HFFc6 (cell line): Measurements from ENCODE around the gene ME1. TPM values are rescaled to one million over a fixed set of nuclear protein-coding genes. Genes with fewer than 3 reads are reported as not detected.
A peak's percentile ranks its signal among the peaks of the same experiment; 100 is the strongest.
"Not testable (repeated sequence)": the region's sequence is repeated elsewhere in the genome, so short reads cannot be mapped to it uniquely, and the experiment has no call there.

Experiments
- DNase-seq: peaks from one replicate; pipeline ENCODE4 v3.0.0-alpha.2; 2018
- H3K27ac Mint-ChIP-seq: 2 replicates; pipeline ENCODE4 v1.8.0; 2020; ENCODE audit warnings: mild to moderate bottlenecking, mixed read lengths
- H3K27me3 Mint-ChIP-seq: 2 replicates; pipeline ENCODE4 v1.8.0; 2021; ENCODE audit warnings: mild to moderate bottlenecking, moderate library complexity, mixed read lengths; ENCODE audit not compliant: insufficient read depth
- H3K36me3 Mint-ChIP-seq: 2 replicates; pipeline ENCODE4 v1.8.0; 2021; ENCODE audit warnings: low read depth, mixed read lengths
- H3K4me1 Mint-ChIP-seq: 2 replicates; pipeline ENCODE4 v1.8.0; 2020; ENCODE audit warnings: low read depth, mixed read lengths
- H3K4me3 Mint-ChIP-seq: 2 replicates; pipeline ENCODE4 v1.8.0; 2020; ENCODE audit warnings: mild to moderate bottlenecking, moderate library complexity, mixed read lengths
- H3K9me3 Mint-ChIP-seq: 2 replicates; pipeline ENCODE4 v1.8.0; 2020; ENCODE audit warnings: mild to moderate bottlenecking, mixed read lengths
- total RNA-seq, 6 experiments: library from RNA; stranded (reverse); fragmentation: NEBNext Ultra II Directional; extraction: Animal tissue kit (Norgen Biotek cat#: 25700); gene quantifications; 2 replicates in 1 of 6; 3 replicates in 5 of 6; pipeline ENCODE4 v1.2.3, GENCODE V29; 2021
- TF ChIP-seq, protein P1 (sequence below): fragments of 200-600 bp; sonication (generic); IDR thresholded peaks from 2 replicates; pipeline ENCODE4 v1.5.0; 2021; ENCODE audit warnings: antibody characterized with exemption, mild to moderate bottlenecking

Gene ME1
- total RNA-seq, 6 experiments from 2014 or later, result 24.2 to 37.1 (median 32.6) TPM

DNA sequence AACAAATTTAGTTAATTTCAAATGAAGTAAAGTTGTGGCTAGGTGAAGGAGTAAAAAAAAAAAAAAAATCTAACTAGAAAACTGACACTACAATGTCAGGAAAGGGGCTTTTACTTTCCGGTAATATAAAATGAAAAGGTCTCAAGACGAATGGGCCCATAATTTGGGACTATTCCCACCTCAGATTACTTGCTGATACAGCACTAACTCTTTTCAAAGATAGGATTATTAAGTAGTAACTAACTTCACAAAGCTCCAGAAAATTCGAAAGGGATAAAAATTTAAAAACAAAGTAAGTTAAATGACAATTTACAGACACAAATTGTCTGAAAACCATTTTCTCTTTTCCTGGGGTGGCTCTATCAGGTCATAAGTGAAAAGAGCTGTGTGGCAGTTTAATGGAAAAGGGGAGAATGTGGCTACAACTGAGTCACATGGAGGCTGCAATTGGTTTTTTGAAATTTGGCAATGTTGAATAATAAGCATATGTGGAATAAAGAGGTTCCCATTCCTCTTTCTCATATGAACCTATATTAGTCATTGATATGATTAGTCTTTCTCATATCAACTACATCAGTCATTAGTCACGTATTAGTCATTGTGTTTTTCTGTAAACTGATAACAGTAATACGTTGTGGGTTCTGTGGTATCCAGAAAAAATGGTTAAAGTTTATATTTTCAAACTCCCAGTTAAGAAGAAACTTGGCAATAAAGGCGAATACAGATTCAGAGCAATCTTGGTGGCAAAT is 159.7 kb downstream of the ME1 start:
- H3K36me3 Mint-ChIP-seq, result peaks cover 8% of the 10 kb centered on the region
- TF ChIP-seq, protein P1, sequence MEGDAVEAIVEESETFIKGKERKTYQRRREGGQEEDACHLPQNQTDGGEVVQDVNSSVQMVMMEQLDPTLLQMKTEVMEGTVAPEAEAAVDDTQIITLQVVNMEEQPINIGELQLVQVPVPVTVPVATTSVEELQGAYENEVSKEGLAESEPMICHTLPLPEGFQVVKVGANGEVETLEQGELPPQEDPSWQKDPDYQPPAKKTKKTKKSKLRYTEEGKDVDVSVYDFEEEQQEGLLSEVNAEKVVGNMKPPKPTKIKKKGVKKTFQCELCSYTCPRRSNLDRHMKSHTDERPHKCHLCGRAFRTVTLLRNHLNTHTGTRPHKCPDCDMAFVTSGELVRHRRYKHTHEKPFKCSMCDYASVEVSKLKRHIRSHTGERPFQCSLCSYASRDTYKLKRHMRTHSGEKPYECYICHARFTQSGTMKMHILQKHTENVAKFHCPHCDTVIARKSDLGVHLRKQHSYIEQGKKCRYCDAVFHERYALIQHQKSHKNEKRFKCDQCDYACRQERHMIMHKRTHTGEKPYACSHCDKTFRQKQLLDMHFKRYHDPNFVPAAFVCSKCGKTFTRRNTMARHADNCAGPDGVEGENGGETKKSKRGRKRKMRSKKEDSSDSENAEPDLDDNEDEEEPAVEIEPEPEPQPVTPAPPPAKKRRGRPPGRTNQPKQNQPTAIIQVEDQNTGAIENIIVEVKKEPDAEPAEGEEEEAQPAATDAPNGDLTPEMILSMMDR, result no peak
- peak; percentile 89 for DNase-seq
- peak overlapping the region; percentile 42; the same call in 1 of the 2 replicates for H3K4me3 Mint-ChIP-seq
- H3K27me3 Mint-ChIP-seq, result no peaks in the 10 kb centered on the region; the same call in 1 of the 2 replicates
- H3K27ac Mint-ChIP-seq, result peak overlapping the region; percentile 68
- H3K9me3 Mint-ChIP-seq, result no peaks in the 10 kb centered on the region
- peaks cover 52% of the 10 kb centered on the region for H3K4me1 Mint-ChIP-seq

DNA sequence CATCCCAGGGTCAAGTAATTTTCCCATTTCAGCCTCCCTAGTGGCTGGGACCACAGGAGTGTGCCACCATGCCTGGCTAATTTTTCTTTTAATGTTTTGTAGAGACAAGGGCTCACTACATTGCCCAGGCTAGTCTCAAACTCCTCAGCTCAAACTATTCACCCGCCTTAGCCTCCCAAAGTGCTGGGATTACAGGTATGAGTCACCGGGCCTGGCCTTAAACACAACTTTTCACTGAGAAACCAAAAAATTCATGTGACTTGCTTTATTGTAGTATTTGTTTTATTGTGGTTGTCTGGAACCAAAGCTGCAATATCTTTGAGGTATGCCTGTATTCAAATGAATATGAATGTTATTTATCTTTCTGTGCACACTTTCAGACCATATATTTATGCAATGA is 165.5 kb downstream of the ME1 start:
- H3K4me1 Mint-ChIP-seq, result peaks cover 37% of the 10 kb centered on the region
- DNase-seq, result peak; percentile 43
- no peak overlapping the region for H3K4me3 Mint-ChIP-seq
- H3K27me3 Mint-ChIP-seq, result no peaks in the 10 kb centered on the region
- TF ChIP-seq, protein P1, result no peak
- peaks cover 15% of the 10 kb centered on the region for H3K36me3 Mint-ChIP-seq
- H3K27ac Mint-ChIP-seq, result no peak overlapping the region
- no peaks in the 10 kb centered on the region for H3K9me3 Mint-ChIP-seq

DNA sequence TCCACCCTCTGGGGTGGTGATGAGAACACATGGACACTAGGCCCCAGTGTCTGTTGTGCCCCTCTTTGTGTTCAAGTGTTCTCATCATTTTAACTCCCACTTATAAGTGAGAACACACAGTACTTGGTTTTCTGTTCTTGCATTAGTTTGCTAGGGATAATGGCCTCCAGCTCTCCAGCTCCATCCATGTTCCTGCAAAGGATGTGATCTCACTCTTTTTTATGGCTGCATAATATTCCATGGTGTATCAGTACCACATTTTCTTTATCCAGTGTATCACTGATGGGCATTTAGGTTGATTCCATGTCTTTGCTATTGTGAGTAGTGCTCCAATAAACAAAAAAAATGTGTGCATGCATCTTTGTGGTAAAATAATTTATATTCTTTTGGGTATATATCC is 170.3 kb downstream of the ME1 start:
- Mint-ChIP-seq H3K9me3 (no peaks in the 10 kb centered on the region; the same call in 1 of the 2 replicates), H3K27ac (no peak overlapping the region), H3K4me3 (no peak overlapping the region), H3K27me3 (no peaks in the 10 kb centered on the region), H3K36me3 (peaks cover 15% of the 10 kb centered on the region), H3K4me1 (peaks cover 10% of the 10 kb centered on the region)
- TF ChIP-seq, protein P1, result no peak
- DNase-seq, result no peak

DNA sequence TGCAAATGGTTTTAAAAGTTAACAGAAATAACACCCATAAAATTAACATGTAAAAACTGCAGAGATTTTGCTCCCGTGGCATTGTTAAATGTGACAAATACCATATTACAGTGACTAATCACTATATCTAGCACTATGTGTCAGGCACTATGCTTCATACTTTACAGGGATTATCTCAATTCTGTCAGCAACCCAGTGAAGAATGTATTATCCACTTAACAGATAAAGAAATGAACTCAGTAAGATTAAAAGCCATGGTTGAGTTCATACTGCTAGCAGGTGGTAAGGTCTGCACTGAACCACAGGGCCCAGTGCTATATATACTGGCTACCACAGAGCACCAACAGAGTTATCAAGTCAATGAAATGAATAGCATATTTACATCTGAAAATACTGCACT is 172.3 kb downstream of the ME1 start:
- DNase-seq, result no peak
- 0 out of 2 replicates have a peak, but pooled peaks cover 1% of the 10 kb centered on the region for H3K27me3 Mint-ChIP-seq
- TF ChIP-seq, protein P1, result no peak
- H3K4me1 Mint-ChIP-seq, result peaks cover 9% of the 10 kb centered on the region; the same call in 1 of the 2 replicates
- no peak overlapping the region for H3K4me3 Mint-ChIP-seq
- H3K27ac Mint-ChIP-seq, result no peak overlapping the region
- peaks cover 8% of the 10 kb centered on the region for H3K36me3 Mint-ChIP-seq
- no peaks in the 10 kb centered on the region; the same call in 1 of the 2 replicates for H3K9me3 Mint-ChIP-seq

DNA sequence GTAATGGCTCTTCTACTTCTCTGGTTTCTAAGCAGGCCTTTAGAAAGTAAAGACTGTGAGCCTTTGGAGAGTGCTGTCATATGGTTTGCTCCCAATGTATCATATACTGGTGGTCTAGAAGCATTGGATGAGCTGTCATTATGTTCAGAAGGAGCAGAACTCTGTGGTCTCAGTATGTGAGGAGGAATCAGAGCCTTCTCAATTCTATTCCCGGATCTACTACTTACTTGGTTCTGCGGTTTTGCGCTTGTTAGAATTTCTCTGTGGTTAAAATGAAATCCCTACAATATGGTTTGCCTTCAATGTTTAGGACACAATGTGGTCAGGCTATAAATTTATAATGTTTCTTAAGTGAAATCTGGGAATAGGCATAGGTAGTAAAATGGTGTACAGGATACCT is 173.1 kb downstream of the ME1 start:
- no peak for DNase-seq
- TF ChIP-seq, protein P1, result no peak
- Mint-ChIP-seq H3K27ac (no peak overlapping the region), H3K36me3 (peaks cover 8% of the 10 kb centered on the region), H3K27me3 (0 out of 2 replicates have a peak, but pooled peaks cover 1% of the 10 kb centered on the region), H3K4me1 (peaks cover 15% of the 10 kb centered on the region), H3K9me3 (no peaks in the 10 kb centered on the region; the same call in 1 of the 2 replicates), H3K4me3 (no peak overlapping the region)

DNA sequence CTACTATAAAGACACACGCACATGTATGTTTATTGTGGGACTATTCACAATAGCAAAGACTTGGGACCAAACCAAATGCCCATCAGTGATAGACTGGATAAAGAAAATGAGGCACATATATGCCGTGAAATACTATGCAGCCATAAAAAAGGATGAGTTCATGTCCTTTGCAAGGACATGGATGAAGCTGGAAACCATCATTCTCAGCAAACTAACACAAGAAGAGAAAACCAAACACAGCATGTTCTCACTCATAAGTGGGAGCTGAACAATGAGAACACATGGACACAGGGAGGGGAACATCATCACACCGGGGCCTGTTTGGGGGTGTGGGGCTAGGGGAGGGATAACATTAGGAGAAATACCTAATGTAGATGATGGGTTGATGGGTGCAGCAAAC is 174.1 kb downstream of the ME1 start:
- H3K9me3 Mint-ChIP-seq, DNase-seq, H3K4me3 Mint-ChIP-seq, H3K27me3 Mint-ChIP-seq, H3K27ac Mint-ChIP-seq: not testable (repeated sequence)
- Mint-ChIP-seq H3K4me1 (peaks cover 25% of the 10 kb centered on the region), H3K36me3 (peaks cover 18% of the 10 kb centered on the region)
